Ishikawa (cell line): ENCODE measurements around the gene FIGN.

Experiments used
- CEBPB ChIP-seq: IDR thresholded peaks from 2 replicates; pipeline ENCODE4 v1.6.1; 2012
- EP300 ChIP-seq: IDR thresholded peaks from 2 replicates; pipeline ENCODE4 v1.6.1; 2012; ENCODE audit warnings: borderline replicate concordance
- FOXM1 ChIP-seq: IDR thresholded peaks from 2 replicates; pipeline ENCODE4 v1.6.1; 2012; ENCODE audit warnings: low read depth, borderline replicate concordance
- RAD21 ChIP-seq: IDR thresholded peaks from 2 replicates; pipeline ENCODE4 v1.6.1; 2012; ENCODE audit warnings: low read depth
- TEAD4 ChIP-seq: IDR thresholded peaks from 2 replicates; pipeline ENCODE4 v1.6.1; 2012
- YY1 ChIP-seq: IDR thresholded peaks from 2 replicates; pipeline ENCODE4 v1.6.1; 2012; ENCODE audit warnings: low read depth
- TF ChIP-seq, protein P1 (sequence below): IDR thresholded peaks from 2 replicates; pipeline ENCODE4 v1.6.1; 2012; ENCODE audit warnings: low read depth, mild to moderate bottlenecking
- TF ChIP-seq, protein P2 (sequence below): IDR thresholded peaks from 2 replicates; pipeline ENCODE4 v1.6.1; 2012

DNA sequence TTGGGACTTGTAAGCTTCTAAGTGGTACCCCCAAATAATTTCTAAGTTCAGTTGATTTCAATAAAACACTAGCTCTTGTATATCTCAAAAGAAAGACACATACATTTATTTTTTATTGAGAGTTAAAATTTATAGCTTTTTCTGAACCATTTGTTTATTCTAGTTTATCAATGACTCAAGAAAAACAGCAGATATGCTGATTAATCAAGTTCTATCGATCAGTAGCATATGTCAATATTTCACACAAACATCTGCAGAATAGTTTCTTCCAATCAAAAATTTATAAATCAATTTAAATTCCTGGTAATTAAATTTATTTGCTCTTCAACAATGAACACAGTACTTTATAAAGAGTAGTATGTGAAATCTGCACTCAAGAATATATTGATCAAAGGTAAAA lies 5.3 kb downstream of the FIGN start:
- TF ChIP-seq TEAD4: no peak
- TF ChIP-seq RAD21: no peak
- TF ChIP-seq, protein P1, sequence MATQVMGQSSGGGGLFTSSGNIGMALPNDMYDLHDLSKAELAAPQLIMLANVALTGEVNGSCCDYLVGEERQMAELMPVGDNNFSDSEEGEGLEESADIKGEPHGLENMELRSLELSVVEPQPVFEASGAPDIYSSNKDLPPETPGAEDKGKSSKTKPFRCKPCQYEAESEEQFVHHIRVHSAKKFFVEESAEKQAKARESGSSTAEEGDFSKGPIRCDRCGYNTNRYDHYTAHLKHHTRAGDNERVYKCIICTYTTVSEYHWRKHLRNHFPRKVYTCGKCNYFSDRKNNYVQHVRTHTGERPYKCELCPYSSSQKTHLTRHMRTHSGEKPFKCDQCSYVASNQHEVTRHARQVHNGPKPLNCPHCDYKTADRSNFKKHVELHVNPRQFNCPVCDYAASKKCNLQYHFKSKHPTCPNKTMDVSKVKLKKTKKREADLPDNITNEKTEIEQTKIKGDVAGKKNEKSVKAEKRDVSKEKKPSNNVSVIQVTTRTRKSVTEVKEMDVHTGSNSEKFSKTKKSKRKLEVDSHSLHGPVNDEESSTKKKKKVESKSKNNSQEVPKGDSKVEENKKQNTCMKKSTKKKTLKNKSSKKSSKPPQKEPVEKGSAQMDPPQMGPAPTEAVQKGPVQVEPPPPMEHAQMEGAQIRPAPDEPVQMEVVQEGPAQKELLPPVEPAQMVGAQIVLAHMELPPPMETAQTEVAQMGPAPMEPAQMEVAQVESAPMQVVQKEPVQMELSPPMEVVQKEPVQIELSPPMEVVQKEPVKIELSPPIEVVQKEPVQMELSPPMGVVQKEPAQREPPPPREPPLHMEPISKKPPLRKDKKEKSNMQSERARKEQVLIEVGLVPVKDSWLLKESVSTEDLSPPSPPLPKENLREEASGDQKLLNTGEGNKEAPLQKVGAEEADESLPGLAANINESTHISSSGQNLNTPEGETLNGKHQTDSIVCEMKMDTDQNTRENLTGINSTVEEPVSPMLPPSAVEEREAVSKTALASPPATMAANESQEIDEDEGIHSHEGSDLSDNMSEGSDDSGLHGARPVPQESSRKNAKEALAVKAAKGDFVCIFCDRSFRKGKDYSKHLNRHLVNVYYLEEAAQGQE: no peak
- no peak for TF ChIP-seq FOXM1
- no peak for TF ChIP-seq CEBPB
- no peak for TF ChIP-seq YY1
- TF ChIP-seq, protein P2, sequence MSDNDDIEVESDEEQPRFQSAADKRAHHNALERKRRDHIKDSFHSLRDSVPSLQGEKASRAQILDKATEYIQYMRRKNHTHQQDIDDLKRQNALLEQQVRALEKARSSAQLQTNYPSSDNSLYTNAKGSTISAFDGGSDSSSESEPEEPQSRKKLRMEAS: no peak
- no peak for TF ChIP-seq EP300
